Natural killer cell (primary cell): ENCODE results near the gene MED13L. TPM values are rescaled to one million over a fixed set of nuclear protein-coding genes. Genes with fewer than 3 reads are reported as not detected.

Experiments used
- ATAC-seq, 3 donors: fragments of 150-1000 bp in 2 of 3; fragments of 200-7000 bp in 1 of 3; cut with Tn5 transposase; 1 replicate in 1 of 3; 2 replicates in 2 of 3; pipeline ENCODE4 v1.10.0; 2021; ENCODE audit warnings: mild to moderate bottlenecking in 2 of 3, moderate library complexity in 2 of 3
- DNase-seq, 2 donors: peaks; one replicate each; pipeline versions ENCODE4 v3.0.0 to v3.0.0-alpha.2; 2013 to 2021; ENCODE audit warnings: mixed read lengths in 1 of 2
- H3K27ac ChIP-seq: one replicate; pipeline ENCODE4 v1.5.1; 2013; ENCODE audit warnings: mild to moderate bottlenecking, low read length
- H3K27me3 ChIP-seq: one replicate; pipeline ENCODE4 v1.6.1; 2013; ENCODE audit warnings: low read length; ENCODE audit not compliant: control insufficient read depth, insufficient read depth
- H3K36me3 ChIP-seq: one replicate; pipeline ENCODE4 v1.6.1; 2013; ENCODE audit warnings: low read length; ENCODE audit not compliant: control insufficient read depth, insufficient read depth
- H3K4me1 ChIP-seq: one replicate; pipeline ENCODE4 v1.6.1; 2013; ENCODE audit warnings: low read length; ENCODE audit not compliant: control insufficient read depth, insufficient read depth
- H3K4me3 ChIP-seq: one replicate; pipeline ENCODE4 v1.5.1; 2013; ENCODE audit warnings: low read length
- H3K9me3 ChIP-seq: one replicate; pipeline ENCODE4 v1.6.1; 2013; ENCODE audit warnings: low read length; ENCODE audit not compliant: control insufficient read depth, insufficient read depth
- H3K27ac Mint-ChIP-seq, 2 donors: one replicate each; pipeline ENCODE4 v1.8.0; 2022; ENCODE audit warnings: mild to moderate bottlenecking in 2 of 2, mixed read lengths in 2 of 2, moderate library complexity in 1 of 2
- H3K27me3 Mint-ChIP-seq, 2 donors: one replicate each; pipeline ENCODE4 v1.8.0; 2022; ENCODE audit warnings: low read depth in 2 of 2, mixed read lengths in 2 of 2
- H3K36me3 Mint-ChIP-seq: one replicate; pipeline ENCODE4 v1.8.0; 2022; ENCODE audit warnings: mixed read lengths
- H3K4me1 Mint-ChIP-seq, 2 donors: one replicate each; pipeline ENCODE4 v1.8.0; 2022; ENCODE audit warnings: mixed read lengths in 2 of 2
- H3K4me3 Mint-ChIP-seq: one replicate; pipeline ENCODE4 v1.8.0; 2022; ENCODE audit warnings: mild to moderate bottlenecking, moderate library complexity, mixed read lengths
- H3K9me3 Mint-ChIP-seq, 2 donors: one replicate each; pipeline ENCODE4 v1.8.0; 2022; ENCODE audit warnings: mixed read lengths in 2 of 2
- CTCF ChIP-seq: fragments of 200-600 bp; IDR thresholded peaks from one replicate; pipeline ENCODE4 v1.8.0; 2022; ENCODE audit warnings: antibody characterized with exemption
- WGBS: methylation state at CpG from one replicate; pipeline ENCODE4 v1.1.7; 2013; ENCODE audit warnings: missing lambda C conversion rate; ENCODE audit not compliant: insufficient coverage; 5-methylcytosine and 5-hydroxymethylcytosine counted together
- intact Hi-C: fragments of 100-400 bp; cut with micrococcal nuclease; formaldehyde crosslinking; loops from one replicate; pipeline ENCODE4 v1.14.2; 2022
- total RNA-seq, 4 donors: library from RNA; stranded (reverse); fragments of 120-200 nt in 1 of 4; gene quantifications; one replicate each; pipeline versions ENCODE4 v1.2.3 to v1.2.4, GENCODE V29; 2013 to 2022

The MED13L gene
- total RNA-seq, 3 donors from 2014 or later (not counting 1 experiment from before 2014, with no cell fraction given), result 237 to 316 (median 240) TPM

GRCh38 chr12:116308647-116309046 lies 31.2 kb upstream of the MED13L start:
- peaks cover 0 to 6% of the 10 kb centered on the region in 2 donors for H3K27me3 Mint-ChIP-seq
- no peak overlapping the region for H3K4me3 Mint-ChIP-seq
- Histone ChIP-seq H3K27me3 (no peaks in the 10 kb centered on the region), H3K4me3 (no peak overlapping the region), H3K9me3 (no peaks in the 10 kb centered on the region), H3K27ac (no peak overlapping the region), H3K36me3 (no peaks in the 10 kb centered on the region), H3K4me1 (no peaks in the 10 kb centered on the region)
- no peak overlapping the region for H3K27ac Mint-ChIP-seq
- no peaks in the 10 kb centered on the region for H3K36me3 Mint-ChIP-seq
- no peak for ATAC-seq
- 97% methylated on average over 7 of the region's 7 CpGs for WGBS
- no peaks in the 10 kb centered on the region for H3K9me3 Mint-ChIP-seq
- intact Hi-C loops, result no loop called here
- no peak for TF ChIP-seq CTCF
- H3K4me1 Mint-ChIP-seq, result no peaks in the 10 kb centered on the region
- DNase-seq, result no peak

GRCh38 chr12:116306968-116307367 lies 29.5 kb upstream of the MED13L start:
- H3K4me1 Mint-ChIP-seq, result no peaks in the 10 kb centered on the region
- Histone ChIP-seq H3K36me3 (no peaks in the 10 kb centered on the region), H3K4me3 (no peak overlapping the region), H3K27me3 (no peaks in the 10 kb centered on the region), H3K4me1 (no peaks in the 10 kb centered on the region), H3K9me3 (no peaks in the 10 kb centered on the region), H3K27ac (no peak overlapping the region)
- DNase-seq (no peak), ATAC-seq (no peak)
- TF ChIP-seq CTCF, result no peak
- intact Hi-C loops, result no loop called here
- H3K27ac Mint-ChIP-seq, result no peak overlapping the region
- peaks cover 0 to under 1% of the 10 kb centered on the region in 2 donors for H3K27me3 Mint-ChIP-seq
- no peak overlapping the region for H3K4me3 Mint-ChIP-seq
- 92% methylated on average over 2 of the region's 3 CpGs for WGBS
- no peaks in the 10 kb centered on the region for H3K36me3 Mint-ChIP-seq
- no peaks in the 10 kb centered on the region for H3K9me3 Mint-ChIP-seq

GRCh38 chr12:116306506-116306905 lies 29.0 kb upstream of the MED13L start:
- H3K27ac ChIP-seq, result no peak overlapping the region
- H3K27me3 ChIP-seq, result no peaks in the 10 kb centered on the region
- 99% methylated on average over 4 of the region's 5 CpGs for WGBS
- no peak for DNase-seq
- ATAC-seq, result no peak
- H3K36me3 ChIP-seq, result no peaks in the 10 kb centered on the region
- no peaks in the 10 kb centered on the region for H3K36me3 Mint-ChIP-seq
- no peak overlapping the region for H3K27ac Mint-ChIP-seq
- no peaks in the 10 kb centered on the region for H3K9me3 ChIP-seq
- H3K4me3 ChIP-seq, result no peak overlapping the region
- no peak overlapping the region for H3K4me3 Mint-ChIP-seq
- no peaks in the 10 kb centered on the region for H3K4me1 ChIP-seq
- intact Hi-C loops, result no loop called here
- no peaks in the 10 kb centered on the region for H3K9me3 Mint-ChIP-seq
- H3K4me1 Mint-ChIP-seq, result no peaks in the 10 kb centered on the region
- TF ChIP-seq CTCF, result no peak
- H3K27me3 Mint-ChIP-seq, result peaks cover 0 to 4% of the 10 kb centered on the region in 2 donors

- H3K36me3 Mint-ChIP-seq, result no peaks in the 10 kb centered on the region
- Histone ChIP-seq H3K9me3 (no peaks in the 10 kb centered on the region), H3K27ac (no peak overlapping the region), H3K36me3 (no peaks in the 10 kb centered on the region), H3K4me1 (no peaks in the 10 kb centered on the region), H3K4me3 (no peak overlapping the region), H3K27me3 (no peaks in the 10 kb centered on the region)
- no peak for ATAC-seq
- no peak for TF ChIP-seq CTCF
- DNase-seq, result no peak
- no peaks in the 10 kb centered on the region for H3K9me3 Mint-ChIP-seq
- intact Hi-C loops, result no loop called here
- H3K27me3 Mint-ChIP-seq, result peaks cover 0 to 4% of the 10 kb centered on the region in 2 donors
- WGBS, result 95% methylated on average over 4 of the region's 4 CpGs
- no peak overlapping the region for H3K27ac Mint-ChIP-seq
- no peaks in the 10 kb centered on the region for H3K4me1 Mint-ChIP-seq
- H3K4me3 Mint-ChIP-seq, result no peak overlapping the region
Observed at GRCh38 chr12:116304621-116305020, 27.1 kb upstream of the MED13L start.
